HL-60 (cell line): Measurements from ENCODE around the gene PKDREJ.
"Not testable (repeated sequence)": the region's sequence is repeated elsewhere in the genome, so short reads cannot be mapped to it uniquely, and the experiment has no call there.

Source experiments
- DNase-seq, 2 experiments: peaks; one replicate each; pipeline ENCODE4 v3.0.0-alpha.2; 2010 to 2020; ENCODE audit warnings: low read depth in 1 of 2, low spot score in 1 of 2
- H3K27ac ChIP-seq: fragments of 250-450 bp; sonication (Bioruptor Pico); replicated peaks from 2 replicates; pipeline ENCODE4 v1.5.1; 2020; ENCODE audit warnings: mild to moderate bottlenecking, moderate library complexity
- H3K27me3 ChIP-seq: fragments of 250-450 bp; sonication (Bioruptor Pico); 2 replicates; pipeline ENCODE4 v1.5.1; 2021; ENCODE audit warnings: mild to moderate bottlenecking, moderate library complexity; ENCODE audit not compliant: insufficient read depth, poor library complexity, severe bottlenecking
- H3K4me3 ChIP-seq: replicated peaks from 2 replicates; pipeline ENCODE4 v1.5.1; 2011; ENCODE audit warnings: mild to moderate bottlenecking, control low read depth, low read length; ENCODE audit not compliant: insufficient read depth
- CTCF ChIP-seq: IDR thresholded peaks from one replicate; pipeline ENCODE4 v1.5.1; 2011; ENCODE audit warnings: low read length, control low read depth, inconsistent platforms; ENCODE audit not compliant: insufficient read depth
- GABPA ChIP-seq: IDR thresholded peaks from 2 replicates; pipeline ENCODE4 v1.6.1; 2012; ENCODE audit warnings: low read depth
- POLR2AphosphoS5 ChIP-seq: IDR thresholded peaks from 2 replicates; pipeline ENCODE4 v1.6.1; 2012; ENCODE audit warnings: low read depth
- SPI1 ChIP-seq: IDR thresholded peaks from 2 replicates; pipeline ENCODE4 v1.6.1; 2012; ENCODE audit warnings: low read depth, mild to moderate bottlenecking, borderline replicate concordance
- TF ChIP-seq, protein P1 (sequence below): IDR thresholded peaks from 2 replicates; pipeline ENCODE4 v1.6.1; 2012; ENCODE audit warnings: low read depth; ENCODE audit not compliant: insufficient replicate concordance

The PKDREJ gene

DNA sequence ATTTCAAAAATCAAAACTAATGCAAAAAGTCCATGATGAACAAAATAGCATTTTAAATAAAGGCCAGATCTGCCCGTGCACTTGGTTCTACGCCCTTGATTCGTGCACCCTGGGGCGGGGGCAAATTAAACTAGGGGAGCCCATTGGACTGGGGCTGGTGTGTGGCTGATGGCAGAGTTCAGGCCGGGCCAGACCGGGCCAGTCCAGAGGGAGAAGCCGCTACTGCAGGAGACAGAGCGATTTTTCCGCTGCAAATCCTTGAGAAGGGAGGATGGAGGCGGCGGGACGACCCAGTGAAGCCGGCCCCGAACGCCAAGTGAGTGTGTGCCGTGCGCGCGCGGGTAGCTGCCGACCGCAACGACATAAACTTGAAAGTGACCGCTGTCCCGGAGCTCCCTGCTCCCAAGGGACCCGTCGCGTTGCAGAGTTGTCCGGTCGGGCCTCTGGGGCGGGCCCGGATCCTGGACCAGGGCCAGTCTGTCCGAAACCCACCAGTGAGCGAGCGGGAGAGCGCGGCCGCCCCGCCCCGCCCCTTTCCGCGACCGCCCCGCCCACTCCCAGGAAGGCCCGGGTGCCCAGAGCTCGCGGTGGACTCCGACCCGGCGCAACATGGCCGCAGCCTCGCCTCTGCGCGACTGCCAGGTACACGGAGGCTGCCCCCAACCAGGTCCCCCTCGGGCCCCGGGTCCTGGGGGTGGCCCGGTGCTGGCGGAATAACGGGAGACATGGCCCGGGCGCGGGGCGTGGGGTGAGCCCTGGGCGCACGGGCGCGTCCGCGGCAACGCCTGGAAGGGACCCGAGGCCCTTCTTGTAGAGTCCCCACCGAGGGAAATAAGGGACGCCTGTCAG is 4.5 kb upstream of the PKDREJ start, which contains the start of gene TTC38:
Gene TTC38 (plus strand): TSS at position 578 of the 849 bp plus-strand sequence. CDS start 32 bp downstream, at position 610.
- peak; percentile 43 to 80 for DNase-seq

GRCh38 chr22:46265627-46266026 is 2.5 kb upstream of the PKDREJ start:
- H3K27ac ChIP-seq, DNase-seq, H3K27me3 ChIP-seq, H3K4me3 ChIP-seq: not testable (repeated sequence)

More for the DNA sequence above, 4.5 kb upstream of the PKDREJ start, which contains the start of gene TTC38:
- TF ChIP-seq POLR2AphosphoS5 (no peak), GABPA (no peak), CTCF (no peak), SPI1 (no peak)
- TF ChIP-seq, protein P1, sequence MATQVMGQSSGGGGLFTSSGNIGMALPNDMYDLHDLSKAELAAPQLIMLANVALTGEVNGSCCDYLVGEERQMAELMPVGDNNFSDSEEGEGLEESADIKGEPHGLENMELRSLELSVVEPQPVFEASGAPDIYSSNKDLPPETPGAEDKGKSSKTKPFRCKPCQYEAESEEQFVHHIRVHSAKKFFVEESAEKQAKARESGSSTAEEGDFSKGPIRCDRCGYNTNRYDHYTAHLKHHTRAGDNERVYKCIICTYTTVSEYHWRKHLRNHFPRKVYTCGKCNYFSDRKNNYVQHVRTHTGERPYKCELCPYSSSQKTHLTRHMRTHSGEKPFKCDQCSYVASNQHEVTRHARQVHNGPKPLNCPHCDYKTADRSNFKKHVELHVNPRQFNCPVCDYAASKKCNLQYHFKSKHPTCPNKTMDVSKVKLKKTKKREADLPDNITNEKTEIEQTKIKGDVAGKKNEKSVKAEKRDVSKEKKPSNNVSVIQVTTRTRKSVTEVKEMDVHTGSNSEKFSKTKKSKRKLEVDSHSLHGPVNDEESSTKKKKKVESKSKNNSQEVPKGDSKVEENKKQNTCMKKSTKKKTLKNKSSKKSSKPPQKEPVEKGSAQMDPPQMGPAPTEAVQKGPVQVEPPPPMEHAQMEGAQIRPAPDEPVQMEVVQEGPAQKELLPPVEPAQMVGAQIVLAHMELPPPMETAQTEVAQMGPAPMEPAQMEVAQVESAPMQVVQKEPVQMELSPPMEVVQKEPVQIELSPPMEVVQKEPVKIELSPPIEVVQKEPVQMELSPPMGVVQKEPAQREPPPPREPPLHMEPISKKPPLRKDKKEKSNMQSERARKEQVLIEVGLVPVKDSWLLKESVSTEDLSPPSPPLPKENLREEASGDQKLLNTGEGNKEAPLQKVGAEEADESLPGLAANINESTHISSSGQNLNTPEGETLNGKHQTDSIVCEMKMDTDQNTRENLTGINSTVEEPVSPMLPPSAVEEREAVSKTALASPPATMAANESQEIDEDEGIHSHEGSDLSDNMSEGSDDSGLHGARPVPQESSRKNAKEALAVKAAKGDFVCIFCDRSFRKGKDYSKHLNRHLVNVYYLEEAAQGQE = no peak
- H3K27me3 ChIP-seq = no peaks in the 10 kb centered on the region
- H3K4me3 ChIP-seq = peak within 1 kb of the TSS; percentile 77
- H3K27ac ChIP-seq = no peak within 1 kb of the TSS; the same call in 1 of the 2 replicates

GRCh38 chr22:46264520-46264919 is 1.4 kb upstream of the PKDREJ start:
- H3K4me3 ChIP-seq, H3K27me3 ChIP-seq, H3K27ac ChIP-seq, DNase-seq: not testable (repeated sequence)

DNA sequence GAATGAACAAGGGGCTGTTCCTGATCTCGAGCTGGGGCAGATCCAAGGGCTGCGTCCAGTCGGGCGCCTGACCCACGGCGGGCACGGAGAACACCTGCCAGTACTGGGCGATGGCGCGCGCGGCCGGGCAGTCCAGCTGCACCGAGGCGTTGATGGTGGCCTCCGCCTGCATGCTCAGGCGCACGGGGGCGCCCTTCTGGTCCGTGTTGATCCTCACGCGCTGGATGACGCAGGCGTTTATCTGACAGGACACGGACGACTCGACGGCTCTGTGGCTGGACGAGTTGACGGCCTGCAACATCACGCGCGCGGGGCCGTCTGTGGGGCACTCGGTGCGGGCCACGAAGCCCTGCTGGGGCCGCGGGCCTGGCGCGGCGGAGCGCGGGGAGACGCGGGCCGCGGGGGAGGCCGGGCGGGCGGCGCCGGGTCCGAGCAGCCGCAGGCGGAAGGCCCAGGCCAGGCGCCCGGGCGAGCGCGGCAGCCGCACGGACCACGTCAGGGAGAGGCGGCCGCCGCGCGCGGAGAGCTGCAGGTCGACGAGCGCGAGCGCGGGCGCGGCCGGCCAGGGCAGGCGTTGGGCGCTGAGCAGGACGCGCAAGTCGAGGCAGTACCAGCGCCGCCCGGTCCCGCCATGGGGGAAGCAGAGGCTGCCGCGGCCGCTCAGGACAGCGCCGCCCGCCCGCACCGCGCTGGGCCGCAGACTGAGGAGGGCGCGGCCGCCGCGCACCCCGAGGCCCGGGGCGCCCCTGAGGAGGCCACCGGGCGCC is 511 bp downstream of the PKDREJ start:
- Histone ChIP-seq H3K4me3 (no peak overlapping the region), H3K27ac (no peak overlapping the region), H3K27me3 (no peaks in the 10 kb centered on the region)
- no peak for DNase-seq
- TF ChIP-seq POLR2AphosphoS5 (no peak), SPI1 (no peak), GABPA (no peak), CTCF (no peak)
- TF ChIP-seq, protein P1 = no peak
